Duodenal mucosa (tissue), 2 donors: Measurements from ENCODE around the gene ARHGEF39.

Experiments used
- H3K27ac ChIP-seq: one replicate; pipeline ENCODE4 v1.7.0; 2013; ENCODE audit warnings: low read depth, low read length
- H3K27me3 ChIP-seq, 2 donors: one replicate each; pipeline ENCODE4 v1.7.0; 2013; ENCODE audit warnings: low read length in 2 of 2, control low read depth in 1 of 2; ENCODE audit not compliant: insufficient read depth in 2 of 2, control insufficient read depth in 1 of 2
- H3K36me3 ChIP-seq, 2 donors: one replicate each; pipeline ENCODE4 v1.7.0; 2013; ENCODE audit warnings: low read length in 2 of 2, control low read depth in 1 of 2; ENCODE audit not compliant: insufficient read depth in 2 of 2, control insufficient read depth in 1 of 2
- H3K4me1 ChIP-seq, 2 donors: one replicate each; pipeline ENCODE4 v1.7.0; 2013; ENCODE audit warnings: low read length in 2 of 2, control low read depth in 1 of 2; ENCODE audit not compliant: insufficient read depth in 2 of 2, control insufficient read depth in 1 of 2
- H3K4me3 ChIP-seq, 2 donors: one replicate each; pipeline ENCODE4 v1.7.0; 2013; ENCODE audit warnings: low read length in 2 of 2, low read depth in 1 of 2
- H3K9ac ChIP-seq, 2 donors: one replicate each; pipeline ENCODE4 v1.7.0; 2013; ENCODE audit warnings: low read length in 2 of 2, low read depth in 1 of 2
- H3K9me3 ChIP-seq, 2 donors: one replicate each; pipeline ENCODE4 v1.7.0; 2013; ENCODE audit warnings: low read length in 2 of 2, control low read depth in 1 of 2; ENCODE audit not compliant: control insufficient read depth in 1 of 2

ARHGEF39 gene

DNA sequence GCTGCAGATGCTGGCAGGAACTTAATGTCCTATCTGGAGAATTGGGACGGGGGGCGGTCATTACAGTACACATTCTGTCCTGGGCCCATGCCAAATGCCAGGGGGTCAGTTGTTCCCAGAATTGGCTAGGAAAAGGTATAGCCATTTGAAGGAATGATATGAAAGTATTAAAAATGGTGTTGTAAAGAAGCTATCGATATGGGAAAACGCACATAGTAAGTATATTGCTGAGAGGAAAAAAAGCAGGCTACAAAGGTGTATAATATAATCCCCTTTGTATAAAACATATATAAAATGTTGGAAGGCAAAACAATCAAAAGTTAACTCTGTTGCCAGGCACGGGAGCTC, 450 bp upstream of the ARHGEF39 start:
- H3K27ac ChIP-seq: no peak overlapping the region
- peak overlapping the region; percentile 66 to 76 for H3K9ac ChIP-seq
- H3K27me3 ChIP-seq: no peaks in the 10 kb centered on the region
- H3K4me1 ChIP-seq: peaks cover 48 to 57% of the 10 kb centered on the region in 2 donors
- peak overlapping the region; percentile 74 to 81 for H3K4me3 ChIP-seq
- H3K9me3 ChIP-seq: no peaks in the 10 kb centered on the region
- H3K36me3 ChIP-seq: peaks cover 6 to 8% of the 10 kb centered on the region in 2 donors

DNA sequence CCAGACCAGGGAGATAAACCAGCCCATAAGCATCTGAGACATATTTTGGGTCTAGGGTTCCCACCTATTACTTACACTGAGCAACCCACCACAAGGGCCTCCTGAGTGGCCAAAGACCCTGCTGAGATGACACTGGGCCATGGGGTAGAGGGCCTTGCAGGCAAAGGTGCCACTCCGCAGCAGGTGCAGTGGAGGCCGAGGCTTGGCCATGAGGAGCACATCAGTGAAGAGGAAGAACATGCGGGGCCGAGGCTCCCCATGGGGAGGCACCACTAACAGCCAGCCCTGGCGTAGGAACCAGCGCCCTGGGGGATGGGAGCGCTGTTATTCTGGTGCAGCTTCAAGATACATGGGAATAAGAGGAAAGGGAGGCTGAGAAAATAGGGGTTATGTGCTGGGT, 2.6 kb downstream of the ARHGEF39 start:
- Histone ChIP-seq H3K27me3 (no peaks in the 10 kb centered on the region), H3K4me3 (no peak overlapping the region), H3K4me1 (peaks cover 45 to 51% of the 10 kb centered on the region in 2 donors), H3K9ac (peak overlapping the region in 1 of 2 donors; percentile 21), H3K27ac (peak overlapping the region; percentile 3), H3K36me3 (peaks cover 8 to 11% of the 10 kb centered on the region in 2 donors), H3K9me3 (no peaks in the 10 kb centered on the region)

DNA sequence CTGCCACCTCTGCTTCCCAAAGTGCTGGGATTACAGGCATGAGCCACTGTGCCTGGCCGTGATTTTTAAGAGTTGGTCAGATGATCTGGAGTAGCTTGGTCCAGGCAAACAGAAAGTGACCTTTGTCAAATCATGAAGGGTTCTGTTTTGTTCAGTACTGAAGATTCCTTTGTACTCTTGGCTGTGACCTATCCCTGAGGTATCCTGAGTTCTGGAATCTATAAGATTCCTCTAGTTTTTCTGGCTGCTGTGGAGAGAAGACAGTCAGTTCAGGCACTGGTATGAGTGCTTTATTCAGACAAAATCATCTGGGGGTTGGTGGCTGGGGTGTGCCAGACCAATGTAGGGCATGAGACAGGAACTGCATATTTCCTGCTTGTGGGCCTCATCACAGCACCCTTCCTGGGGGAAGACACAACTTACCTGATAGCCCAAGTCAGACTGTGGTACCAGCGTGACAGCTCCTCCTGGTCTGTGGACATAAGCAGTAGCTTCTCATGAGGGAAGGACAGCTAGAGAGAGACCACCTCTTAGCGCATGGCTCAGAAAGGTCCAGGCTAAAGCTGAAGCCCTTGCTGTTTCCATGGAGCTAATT, 3.1 kb downstream of the ARHGEF39 start:
- H3K27ac ChIP-seq: peak overlapping the region; percentile 3

DNA sequence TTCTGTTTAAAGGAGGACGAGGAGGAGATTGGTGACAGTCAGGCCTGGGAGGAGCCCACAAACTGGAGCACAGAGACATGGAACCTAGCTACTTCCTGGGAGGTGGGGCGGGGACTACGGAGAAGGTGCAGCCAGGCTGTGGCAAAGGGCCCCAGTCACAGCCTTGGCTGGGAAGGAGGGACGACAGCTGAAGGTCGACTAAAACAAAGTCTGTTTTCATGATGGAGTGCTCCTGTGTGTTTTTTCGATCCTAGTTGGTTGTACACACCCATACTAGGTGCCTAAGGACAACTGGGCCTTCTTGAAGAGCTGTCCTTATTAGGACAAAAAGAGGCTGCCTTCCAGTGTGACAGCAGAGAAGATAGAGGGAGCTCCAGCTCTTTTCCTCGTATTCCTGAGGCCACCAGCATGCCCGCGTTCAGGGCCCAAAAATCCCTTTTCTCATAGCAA, 4.0 kb downstream of the ARHGEF39 start:
- Histone ChIP-seq H3K36me3 (peaks cover 8 to 11% of the 10 kb centered on the region in 2 donors), H3K27ac (peak overlapping the region; percentile 41), H3K9ac (peak overlapping the region in 1 of 2 donors; percentile 22), H3K4me3 (no peak overlapping the region), H3K4me1 (peaks cover 45 to 58% of the 10 kb centered on the region in 2 donors), H3K9me3 (no peaks in the 10 kb centered on the region), H3K27me3 (no peaks in the 10 kb centered on the region)

More for the DNA sequence above, 3.1 kb downstream of the ARHGEF39 start:
- Histone ChIP-seq H3K4me1 (peaks cover 45 to 57% of the 10 kb centered on the region in 2 donors), H3K9me3 (no peaks in the 10 kb centered on the region), H3K4me3 (no peak overlapping the region), H3K27me3 (no peaks in the 10 kb centered on the region), H3K36me3 (peaks cover 8 to 11% of the 10 kb centered on the region in 2 donors), H3K9ac (peak overlapping the region; percentile 19 to 21)

DNA sequence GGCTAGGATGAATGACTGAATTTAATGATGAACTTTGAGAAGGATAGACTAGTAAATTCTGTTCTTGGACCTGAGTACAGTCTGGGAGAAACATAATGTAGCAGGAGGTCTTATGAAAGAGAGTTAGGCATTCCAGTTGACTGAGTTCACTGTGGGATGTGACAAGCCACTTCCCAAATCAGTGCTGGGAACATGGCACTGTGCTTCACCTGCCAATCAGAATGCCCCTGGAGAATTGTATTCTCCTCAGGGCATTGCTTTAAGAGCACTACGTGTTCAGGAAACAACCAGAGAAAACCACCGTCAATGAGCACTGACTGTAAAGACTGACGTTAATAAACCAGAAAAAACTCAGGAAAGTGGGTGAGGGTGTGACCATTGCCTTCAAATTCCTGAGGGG, 5.7 kb downstream of the ARHGEF39 start:
- H3K9me3 ChIP-seq: no peaks in the 10 kb centered on the region
- no peaks in the 10 kb centered on the region for H3K27me3 ChIP-seq
- peak overlapping the region; percentile 81 to 86 for H3K9ac ChIP-seq
- peaks cover 8 to 11% of the 10 kb centered on the region in 2 donors for H3K36me3 ChIP-seq
- peak overlapping the region; percentile 99 for H3K27ac ChIP-seq
- peak overlapping the region; percentile 77 to 89 for H3K4me3 ChIP-seq
- H3K4me1 ChIP-seq: peaks cover 40 to 50% of the 10 kb centered on the region in 2 donors

DNA sequence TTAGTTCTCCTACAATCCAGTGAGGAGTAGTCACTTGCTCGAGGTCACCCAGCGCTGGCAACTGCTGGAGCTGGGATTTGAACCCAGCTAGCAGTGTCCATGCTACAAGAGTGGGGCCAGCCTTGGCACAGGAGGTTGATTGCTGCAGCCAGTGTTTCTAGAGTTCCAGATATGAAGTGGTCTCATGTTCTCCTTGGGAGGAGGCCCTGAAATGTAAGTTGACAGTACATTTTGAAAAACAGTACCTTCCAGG, 6.1 kb downstream of the ARHGEF39 start:
- Histone ChIP-seq H3K36me3 (peaks cover 8 to 11% of the 10 kb centered on the region in 2 donors), H3K4me3 (peak overlapping the region; percentile 77 to 89), H3K9me3 (no peaks in the 10 kb centered on the region), H3K9ac (peak overlapping the region; percentile 81 to 86), H3K27ac (peak overlapping the region; percentile 99), H3K4me1 (peaks cover 36 to 45% of the 10 kb centered on the region in 2 donors), H3K27me3 (no peaks in the 10 kb centered on the region)

DNA sequence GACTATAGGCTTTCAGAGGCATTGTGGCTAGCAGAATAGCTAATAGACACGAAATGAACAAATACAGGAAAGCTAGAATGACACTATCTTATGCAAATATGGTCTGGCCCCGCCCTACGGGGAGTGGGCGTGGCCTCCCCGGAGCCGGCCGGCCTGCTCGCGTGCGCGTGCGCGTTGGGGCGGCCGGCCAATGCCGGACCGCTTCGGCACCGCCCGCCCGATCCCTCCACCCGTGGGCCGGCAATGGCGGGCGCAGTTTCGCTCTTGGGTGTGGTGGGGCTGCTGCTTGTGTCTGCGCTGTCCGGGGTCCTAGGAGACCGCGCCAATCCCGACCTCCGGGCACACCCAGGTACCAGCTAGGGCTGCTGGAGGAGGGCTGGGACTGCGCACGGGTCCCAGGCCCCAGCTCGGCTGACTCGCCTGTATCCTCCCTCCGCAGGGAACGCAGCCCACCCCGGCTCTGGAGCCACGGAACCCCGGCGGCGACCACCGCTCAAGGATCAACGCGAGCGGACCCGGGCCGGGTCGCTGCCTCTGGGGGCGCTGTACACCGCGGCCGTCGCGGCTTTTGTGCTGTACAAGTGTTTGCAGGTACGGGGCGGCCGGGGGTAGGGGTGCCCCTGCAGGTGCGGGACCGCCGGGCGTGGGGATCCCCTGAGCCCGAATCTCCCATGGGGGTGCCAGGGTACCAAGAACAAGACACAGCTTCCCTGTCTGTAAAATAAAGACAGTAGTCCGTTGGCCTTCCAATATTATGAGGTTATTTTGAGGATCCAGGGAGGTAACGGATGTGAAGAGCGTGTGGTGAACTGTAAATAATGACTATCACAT, 6.6 kb downstream of the ARHGEF39 start, which contains the start of gene CCDC107:
Gene CCDC107, plus strand, starts transcription at position 156 of the 831 bp plus-strand sequence. Its CDS starts 88 bp downstream, at position 244.
- peak within 1 kb of the TSS; percentile 77 to 89 for H3K4me3 ChIP-seq
- peaks cover 32 to 40% of the 10 kb centered on the region in 2 donors for H3K4me1 ChIP-seq
- H3K9ac ChIP-seq: peak within 1 kb of the TSS; percentile 81 to 86

DNA sequence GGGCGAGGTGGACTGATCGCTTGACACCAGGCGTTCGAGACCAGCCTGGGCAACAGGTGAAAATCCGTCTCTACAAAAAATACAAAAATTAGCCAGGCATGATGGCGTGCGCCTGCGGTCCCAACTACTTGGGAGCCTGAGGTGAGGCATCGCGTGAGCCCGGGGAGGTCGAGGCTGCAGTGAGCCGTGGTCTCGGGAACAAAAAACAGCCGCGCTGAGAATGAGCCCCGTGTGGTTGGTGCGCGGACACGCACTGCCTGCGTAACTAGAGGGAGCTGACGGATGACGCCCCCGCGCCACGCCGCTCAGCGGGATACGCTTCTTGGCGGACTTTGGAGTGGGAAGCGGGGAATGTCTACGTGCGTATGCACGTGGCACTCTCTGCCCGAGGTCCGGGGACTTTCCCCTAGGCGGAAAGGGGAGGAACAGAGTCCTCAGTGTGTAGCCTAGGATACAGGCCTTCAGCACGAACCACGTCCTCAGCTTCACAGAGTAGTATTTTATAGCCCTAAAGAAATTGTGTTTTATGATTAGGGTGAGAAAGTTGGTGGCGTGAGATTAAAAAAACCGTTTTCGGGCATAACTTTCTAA, 7.4 kb downstream of the ARHGEF39 start, which contains the start of gene RMRP:
Gene RMRP, minus strand, starts transcription at position 474 of the 591 bp plus-strand sequence.
- Histone ChIP-seq H3K27me3 (no peaks in the 10 kb centered on the region), H3K27ac (peak within 1 kb of the TSS; percentile 99), H3K9me3 (no peaks in the 10 kb centered on the region), H3K4me1 (peaks cover 29 to 37% of the 10 kb centered on the region in 2 donors), H3K36me3 (peaks cover 7 to 8% of the 10 kb centered on the region in 2 donors), H3K9ac (peak within 1 kb of the TSS; percentile 81 to 86), H3K4me3 (peak within 1 kb of the TSS; percentile 77 to 89)

More for the DNA sequence above, 6.6 kb downstream of the ARHGEF39 start, which contains the start of gene CCDC107:
- H3K9me3 ChIP-seq: no peaks in the 10 kb centered on the region
- peaks cover 8 to 11% of the 10 kb centered on the region in 2 donors for H3K36me3 ChIP-seq
- peak within 1 kb of the TSS; percentile 99 for H3K27ac ChIP-seq
- no peaks in the 10 kb centered on the region for H3K27me3 ChIP-seq

DNA sequence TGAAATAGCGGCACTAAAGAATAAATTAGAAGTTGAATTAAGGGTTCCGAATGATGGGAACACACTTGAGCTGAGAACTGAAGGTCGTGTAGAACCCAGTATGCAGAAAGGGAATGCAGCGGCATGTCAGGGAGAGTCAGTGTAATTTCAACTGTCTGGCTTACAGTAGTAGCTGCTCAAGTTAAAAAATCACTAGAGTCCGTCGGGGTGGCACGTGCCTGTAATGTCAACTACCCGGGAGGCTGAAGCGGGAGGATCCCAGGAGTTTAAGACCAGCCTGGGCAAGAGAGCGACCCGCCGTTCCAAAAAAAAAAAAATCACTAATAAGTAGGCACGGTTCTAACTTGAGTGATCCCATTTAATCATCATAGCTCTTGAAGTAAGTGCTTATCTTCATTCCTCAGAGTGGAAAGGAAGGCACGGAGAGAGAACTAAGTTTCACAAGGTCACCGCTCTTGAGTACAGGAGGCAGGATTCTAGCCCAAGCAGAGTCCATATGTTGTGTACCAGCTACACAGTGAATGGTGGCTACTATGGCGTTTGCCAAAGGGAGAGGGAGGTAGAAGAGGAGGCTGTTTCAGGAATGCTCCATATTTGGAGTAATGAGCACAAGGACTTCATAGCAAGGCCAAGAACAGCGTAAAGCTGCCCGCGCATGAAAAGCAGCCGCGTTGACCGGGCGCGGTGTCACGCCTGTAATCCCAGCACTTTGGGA, 8.0 kb downstream of the ARHGEF39 start:
- Histone ChIP-seq H3K27me3 (no peaks in the 10 kb centered on the region), H3K9ac (peak overlapping the region; percentile 59 to 81), H3K4me3 (peak overlapping the region; percentile 59 to 77), H3K27ac (peak overlapping the region; percentile 99), H3K9me3 (no peaks in the 10 kb centered on the region), H3K4me1 (peaks cover 23 to 33% of the 10 kb centered on the region in 2 donors), H3K36me3 (peaks cover 7 to 8% of the 10 kb centered on the region in 2 donors)
